H9 (cell line): ENCODE results near the gene DDTL. TPM values are rescaled to one million over a fixed set of nuclear protein-coding genes. Genes with fewer than 3 reads are reported as not detected.

Source experiments
- DNase-seq: peaks from one replicate; pipeline ENCODE4 v3.0.0-alpha.2; 2017
- H2AFZ ChIP-seq: one replicate; pipeline ENCODE4 v1.6.1; 2013; ENCODE audit warnings: mild to moderate bottlenecking, low read length, control low read depth, moderate library complexity
- H2AK5ac ChIP-seq: 2 replicates; pipeline ENCODE4 v1.6.1; 2013; ENCODE audit warnings: low read length, control low read depth, mixed read lengths; ENCODE audit not compliant: insufficient read length
- H2BK120ac ChIP-seq: one replicate; pipeline ENCODE4 v1.6.1; 2013; ENCODE audit warnings: low read depth, mild to moderate bottlenecking, low read length, control low read depth, inconsistent platforms; ENCODE audit not compliant: poor library complexity, severe bottlenecking
- H2BK12ac ChIP-seq: 2 replicates; pipeline ENCODE4 v1.6.1; 2013; ENCODE audit warnings: low read length, control low read depth, mixed read lengths, low read depth; ENCODE audit not compliant: insufficient read length
- H2BK15ac ChIP-seq: 2 replicates; pipeline ENCODE4 v1.6.1; 2013; ENCODE audit warnings: low read depth, low read length, control low read depth
- H2BK20ac ChIP-seq: one replicate; pipeline ENCODE4 v1.6.1; 2013; ENCODE audit warnings: low read depth, mild to moderate bottlenecking, low read length, control low read depth, inconsistent platforms; ENCODE audit not compliant: poor library complexity, severe bottlenecking
- H2BK5ac ChIP-seq: 2 replicates; pipeline ENCODE4 v1.6.1; 2013; ENCODE audit warnings: low read length, control low read depth, mixed read lengths; ENCODE audit not compliant: insufficient read length
- H3K14ac ChIP-seq: 2 replicates; pipeline ENCODE4 v1.6.1; 2013; ENCODE audit warnings: low read length, control low read depth; ENCODE audit not compliant: insufficient read depth
- H3K18ac ChIP-seq: 2 replicates; pipeline ENCODE4 v1.6.1; 2013; ENCODE audit warnings: low read depth, mild to moderate bottlenecking, mixed read lengths, low read length, control low read depth; ENCODE audit not compliant: insufficient read length
- H3K23ac ChIP-seq: 2 replicates; pipeline ENCODE4 v1.6.1; 2013; ENCODE audit warnings: low read length, control low read depth, mixed read lengths, low read depth; ENCODE audit not compliant: insufficient read length
- H3K23me2 ChIP-seq: 2 replicates; pipeline ENCODE4 v1.6.1; 2013; ENCODE audit warnings: low read depth, mild to moderate bottlenecking, mixed read lengths, low read length, control low read depth; ENCODE audit not compliant: insufficient read length, poor library complexity, severe bottlenecking
- H3K27ac ChIP-seq: 2 replicates; pipeline ENCODE4 v1.5.1; 2013; ENCODE audit warnings: low read length, control low read depth, mixed read lengths, low read depth; ENCODE audit not compliant: insufficient read length
- H3K27me3 ChIP-seq: 2 replicates; pipeline ENCODE4 v1.6.1; 2013; ENCODE audit warnings: low read length, control low read depth, inconsistent platforms; ENCODE audit not compliant: insufficient read depth
- H3K4ac ChIP-seq: 2 replicates; pipeline ENCODE4 v1.6.1; 2013; ENCODE audit warnings: low read depth, mild to moderate bottlenecking, control low read depth, inconsistent platforms, low read length, moderate library complexity
- H3K4me1 ChIP-seq: 2 replicates; pipeline ENCODE4 v1.6.1; 2013; ENCODE audit warnings: low read length, control low read depth, inconsistent platforms; ENCODE audit not compliant: insufficient read depth
- H3K4me2 ChIP-seq: 2 replicates; pipeline ENCODE4 v1.6.1; 2013; ENCODE audit warnings: low read length, control low read depth, mixed read lengths; ENCODE audit not compliant: insufficient read length, insufficient read depth
- H3K56ac ChIP-seq: 2 replicates; pipeline ENCODE4 v1.6.1; 2013; ENCODE audit warnings: low read depth, mild to moderate bottlenecking, mixed read lengths, low read length, control low read depth; ENCODE audit not compliant: insufficient read length
- H3K79me1 ChIP-seq: 2 replicates; pipeline ENCODE4 v1.6.1; 2013; ENCODE audit warnings: low read depth, mild to moderate bottlenecking, moderate library complexity, low read length, control low read depth, inconsistent platforms; ENCODE audit not compliant: insufficient read depth, poor library complexity, severe bottlenecking
- H3K79me2 ChIP-seq: 2 replicates; pipeline ENCODE4 v1.6.1; 2013; ENCODE audit warnings: low read length, control low read depth, inconsistent platforms; ENCODE audit not compliant: insufficient read depth
- H3K9ac ChIP-seq: 2 replicates; pipeline ENCODE4 v1.6.1; 2013; ENCODE audit warnings: low read length, control low read depth, mixed read lengths; ENCODE audit not compliant: insufficient read length; ENCODE audit errors: extremely low read depth
- H3K9me3 ChIP-seq: one replicate; pipeline ENCODE4 v1.6.1; 2013; ENCODE audit warnings: low read depth, low read length, inconsistent platforms; ENCODE audit not compliant: control insufficient read depth
- H3T11ph ChIP-seq: one replicate; pipeline ENCODE4 v1.6.1; 2013; ENCODE audit warnings: mild to moderate bottlenecking, low read length, control low read depth, inconsistent platforms
- H4K20me1 ChIP-seq: one replicate; pipeline ENCODE4 v1.6.1; 2013; ENCODE audit not compliant: control insufficient read depth, insufficient read length, insufficient read depth
- H4K5ac ChIP-seq: 2 replicates; pipeline ENCODE4 v1.6.1; 2013; ENCODE audit warnings: low read depth, mild to moderate bottlenecking, mixed read lengths, low read length, control low read depth; ENCODE audit not compliant: insufficient read length
- H4K8ac ChIP-seq: replicated peaks from 2 replicates; pipeline ENCODE4 v1.6.1; 2013; ENCODE audit warnings: low read length, control low read depth, mixed read lengths, low read depth; ENCODE audit not compliant: insufficient read length
- H4K91ac ChIP-seq: 2 replicates; pipeline ENCODE4 v1.6.1; 2013; ENCODE audit warnings: low read depth, mild to moderate bottlenecking, moderate library complexity, mixed read lengths, low read length, control low read depth; ENCODE audit not compliant: insufficient read length
- H3K27ac Mint-ChIP-seq, 3 experiments: 2 replicates in 2 of 3; 3 replicates in 1 of 3; pipeline ENCODE4 v1.8.0; 2020 to 2021; ENCODE audit warnings: mixed read lengths in 3 of 3, mild to moderate bottlenecking in 1 of 3, moderate library complexity in 1 of 3
- H3K27me3 Mint-ChIP-seq: 2 replicates; pipeline ENCODE4 v1.8.0; 2021; ENCODE audit warnings: low read depth, mild to moderate bottlenecking, moderate library complexity, mixed read lengths
- H3K36me3 Mint-ChIP-seq, 3 experiments: 2 replicates in 2 of 3; 3 replicates in 1 of 3; pipeline ENCODE4 v1.8.0; 2020 to 2021; ENCODE audit warnings: low read depth in 3 of 3, mixed read lengths in 3 of 3; ENCODE audit not compliant: insufficient read depth in 1 of 3
- H3K4me1 Mint-ChIP-seq, 2 experiments: 2 replicates each; pipeline ENCODE4 v1.8.0; 2020; ENCODE audit warnings: mixed read lengths in 2 of 2
- H3K4me3 Mint-ChIP-seq, 2 experiments: 2 replicates in 1 of 2; 3 replicates in 1 of 2; pipeline ENCODE4 v1.8.0; 2020 to 2021; ENCODE audit warnings: mild to moderate bottlenecking in 2 of 2, mixed read lengths in 2 of 2, moderate library complexity in 1 of 2
- H3K9me3 Mint-ChIP-seq, 2 experiments: 2 replicates in 1 of 2; 3 replicates in 1 of 2; pipeline ENCODE4 v1.8.0; 2020; ENCODE audit warnings: mild to moderate bottlenecking in 2 of 2, mixed read lengths in 2 of 2, moderate library complexity in 1 of 2
- WGBS: extraction: QIAGEN DNeasy Blood & Tissue Kit; methylation state at CpG from one replicate; pipeline ENCODE4 v1.1.7; 2013; ENCODE audit warnings: missing lambda C conversion rate, low lambda C conversion rate, mixed read lengths; ENCODE audit not compliant: insufficient read length; ENCODE audit errors: extremely low coverage; 5-methylcytosine and 5-hydroxymethylcytosine counted together
- total RNA-seq: library from RNA; stranded (reverse); gene quantifications from 2 replicates; pipeline ENCODE4 v1.2.1, GENCODE V29; 2021
- TF ChIP-seq, protein P1 (sequence below): fragments of 200-600 bp; sonication (generic); conservative IDR thresholded peaks from 3 replicates; pipeline ENCODE4 v1.8.0; 2021; ENCODE audit warnings: antibody characterized with exemption, mild to moderate bottlenecking

Gene DDTL
- total RNA-seq, 1 experiment from 2014 or later: not detected

DNA sequence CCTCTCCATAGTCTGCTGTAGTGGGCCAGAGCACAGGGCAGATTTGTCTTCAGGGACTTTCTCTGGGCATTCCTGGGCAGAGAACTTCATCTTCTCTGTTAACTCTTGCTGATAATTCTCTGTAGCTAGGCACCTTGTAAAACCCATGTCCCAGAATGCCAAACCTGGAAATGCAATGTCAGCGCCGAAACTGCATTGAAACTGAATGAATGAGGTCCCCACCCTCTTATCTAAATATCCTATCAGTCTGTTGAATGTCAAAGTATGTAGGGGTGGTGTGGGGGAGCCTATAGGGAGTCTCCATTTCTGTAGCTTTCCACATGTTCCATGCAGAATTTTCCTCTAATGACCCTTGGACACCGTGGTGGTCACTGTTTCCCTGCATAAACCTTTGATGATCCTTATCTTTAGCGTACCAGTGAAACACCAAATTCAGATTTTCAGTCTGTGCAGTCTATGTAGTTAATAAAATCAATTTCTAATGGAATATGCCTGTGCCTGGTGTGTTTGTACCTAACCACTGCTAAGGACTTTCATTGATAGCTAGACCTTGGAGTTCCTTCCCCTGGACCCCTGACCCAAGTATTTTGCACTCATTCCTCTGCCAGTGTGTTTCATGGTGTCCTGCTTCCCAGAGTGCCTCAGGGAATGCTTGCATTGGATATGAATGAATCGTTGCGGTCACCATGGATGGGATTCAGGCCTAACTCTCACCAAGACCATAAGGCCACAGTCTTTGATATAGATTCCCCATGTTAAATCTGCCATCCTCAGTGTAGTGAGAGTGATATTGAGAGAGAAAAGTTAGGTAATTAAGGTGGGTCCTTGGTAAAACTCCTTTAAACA is 41.9 kb downstream of the DDTL start:
- Histone ChIP-seq H3K14ac (no peak overlapping the region), H2BK5ac (no peak overlapping the region), H3K23ac (no peak overlapping the region), H2AFZ (no peak overlapping the region), H4K20me1 (no peaks in the 10 kb centered on the region), H2BK20ac (no peak overlapping the region), H4K5ac (no peak overlapping the region), H2AK5ac (no peak overlapping the region), H3K56ac (no peak overlapping the region), H3K23me2 (peaks cover 5% of the 10 kb centered on the region), H3K79me2 (peaks cover 4% of the 10 kb centered on the region; the same call in 1 of the 2 replicates), H3K4me1 (no peaks in the 10 kb centered on the region; the same call in 1 of the 2 replicates), H2BK12ac (no peak overlapping the region), H3K27me3 (no peaks in the 10 kb centered on the region; the same call in 1 of the 2 replicates), H4K8ac (no peak overlapping the region), H2BK120ac (no peak overlapping the region), H3K9ac (no peak overlapping the region), H3K79me1 (no peaks in the 10 kb centered on the region), H4K91ac (no peak overlapping the region), H3K4ac (no peak overlapping the region), H3K18ac (no peak overlapping the region), H3T11ph (no peak overlapping the region), H3K4me2 (no peak overlapping the region), H3K27ac (no peak overlapping the region), H2BK15ac (no peak overlapping the region), H3K9me3 (no peaks in the 10 kb centered on the region)
- no peak overlapping the region for H3K4me3 Mint-ChIP-seq
- peaks cover 9 to 16% of the 10 kb centered on the region in 2 experiments for H3K4me1 Mint-ChIP-seq
- H3K9me3 Mint-ChIP-seq: peaks cover 0 to 4% of the 10 kb centered on the region in 2 experiments; a peak in 2 of 5 replicates
- peaks cover 6% of the 10 kb centered on the region for H3K27me3 Mint-ChIP-seq
- no CpG with 5 or more reads among the region's 6 CpGs for WGBS
- TF ChIP-seq, protein P1, sequence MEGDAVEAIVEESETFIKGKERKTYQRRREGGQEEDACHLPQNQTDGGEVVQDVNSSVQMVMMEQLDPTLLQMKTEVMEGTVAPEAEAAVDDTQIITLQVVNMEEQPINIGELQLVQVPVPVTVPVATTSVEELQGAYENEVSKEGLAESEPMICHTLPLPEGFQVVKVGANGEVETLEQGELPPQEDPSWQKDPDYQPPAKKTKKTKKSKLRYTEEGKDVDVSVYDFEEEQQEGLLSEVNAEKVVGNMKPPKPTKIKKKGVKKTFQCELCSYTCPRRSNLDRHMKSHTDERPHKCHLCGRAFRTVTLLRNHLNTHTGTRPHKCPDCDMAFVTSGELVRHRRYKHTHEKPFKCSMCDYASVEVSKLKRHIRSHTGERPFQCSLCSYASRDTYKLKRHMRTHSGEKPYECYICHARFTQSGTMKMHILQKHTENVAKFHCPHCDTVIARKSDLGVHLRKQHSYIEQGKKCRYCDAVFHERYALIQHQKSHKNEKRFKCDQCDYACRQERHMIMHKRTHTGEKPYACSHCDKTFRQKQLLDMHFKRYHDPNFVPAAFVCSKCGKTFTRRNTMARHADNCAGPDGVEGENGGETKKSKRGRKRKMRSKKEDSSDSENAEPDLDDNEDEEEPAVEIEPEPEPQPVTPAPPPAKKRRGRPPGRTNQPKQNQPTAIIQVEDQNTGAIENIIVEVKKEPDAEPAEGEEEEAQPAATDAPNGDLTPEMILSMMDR: no peak
- no peaks in the 10 kb centered on the region; a peak in 2 of 7 replicates for H3K36me3 Mint-ChIP-seq
- no peak for DNase-seq
- H3K27ac Mint-ChIP-seq: peak overlapping the region in 1 of 3 experiments; percentile 57; a peak in 1 of 7 replicates
